K562 (cell line): ENCODE measurements around the gene DOCK4. TPM values are rescaled to one million over a fixed set of nuclear protein-coding genes. Genes with fewer than 3 reads are reported as not detected.

Experiments used
- ATAC-seq: fragments of 200-7000 bp; cut with Tn5 transposase; 3 replicates; pipeline ENCODE4 v1.9.1; 2020; ENCODE audit warnings: moderate library complexity
- BruUV-seq: library from RNA; stranded (reverse); fragments of 400-500 nt; replicated peaks from 2 replicates; lab custom pipeline; 2021; lab: Mats Ljungman, UMichigan
- CTCF ChIA-PET: fragments of 300-600 bp; formaldehyde crosslinking; extraction: SDS; loops from one replicate; lab custom pipeline; 2021; ENCODE audit warnings: low intra/inter-chr PET ratio; lab: Yijun Ruan, JAX
- POLR2A ChIA-PET: fragments of 300-600, 350-650 bp; sonication (Branson Sonifier 250); formaldehyde crosslinking; extraction: SDS; loops from one replicate; lab custom pipeline; 2021; ENCODE audit warnings: antibody characterized with exemption, inconsistent platforms; lab: Yijun Ruan, JAX
- DNase-seq, 4 experiments: peaks; one replicate each; pipeline versions ENCODE4 v3.0.0 to v3.0.0-alpha.2; 2011 to 2018; ENCODE audit warnings: low spot score in 3 of 4, mixed read lengths in 3 of 4; ENCODE audit errors: extremely low read depth in 1 of 4
- FAIRE-seq: peaks from 2 replicates; lab custom pipeline; 2011; peaks lifted over from hg19 to GRCh38; lab: Jason Lieb, UNC
- H2AFZ ChIP-seq: 2 replicates; pipeline ENCODE4 v1.6.0; 2011; ENCODE audit warnings: low read depth, low read length, control low read depth, inconsistent platforms
- H3K27ac ChIP-seq: fragments of 200-600 bp; 3 replicates; pipeline ENCODE4 v1.8.0; 2011; ENCODE audit warnings: low read depth, mild to moderate bottlenecking, control low read depth, inconsistent platforms, low read length, moderate library complexity, mixed read lengths; ENCODE audit errors: extremely low read depth
- H3K27me3 ChIP-seq, 2 experiments: fragments of 300-600 bp in 1 of 2; 2 replicates in 1 of 2; 3 replicates in 1 of 2; pipeline versions ENCODE4 v1.6.0 to v1.8.0; 2011; ENCODE audit warnings: inconsistent platforms in 2 of 2, low read length in 2 of 2, mild to moderate bottlenecking in 1 of 2, mixed read lengths in 1 of 2, moderate library complexity in 1 of 2; ENCODE audit not compliant: control insufficient read depth in 2 of 2, insufficient read depth in 2 of 2
- H3K36me3 ChIP-seq: fragments of 300-600 bp; 3 replicates; pipeline ENCODE4 v1.8.0; 2011; ENCODE audit warnings: mild to moderate bottlenecking, low read length, inconsistent platforms; ENCODE audit not compliant: control insufficient read depth, insufficient read depth
- H3K4me1 ChIP-seq, 2 experiments: fragments of 200-600 bp in 1 of 2; replicated peaks in 1 of 2; 2 replicates in 1 of 2; 3 replicates in 1 of 2; pipeline versions ENCODE4 v1.5.1 to v1.8.0; 2011; ENCODE audit warnings: inconsistent platforms in 2 of 2, low read length in 2 of 2, mild to moderate bottlenecking in 1 of 2, mixed read lengths in 1 of 2, moderate library complexity in 1 of 2; ENCODE audit not compliant: control insufficient read depth in 2 of 2, insufficient read depth in 2 of 2
- H3K4me2 ChIP-seq: 2 replicates; pipeline ENCODE4 v1.6.1; 2011; ENCODE audit warnings: low read length, control low read depth, inconsistent platforms, mixed read lengths; ENCODE audit not compliant: insufficient read depth
- H3K4me3 ChIP-seq: fragments of 200-600 bp; sonication (generic), shearing (Covaris generic); 2 replicates; pipeline ENCODE4 v1.5.1; 2016; ENCODE audit warnings: control low read depth, inconsistent platforms
- H3K79me2 ChIP-seq: fragments of 200-600 bp; 3 replicates; pipeline ENCODE4 v1.8.0; 2011; ENCODE audit warnings: low read length, inconsistent platforms; ENCODE audit not compliant: control insufficient read depth, insufficient read depth
- H3K9ac ChIP-seq, 2 experiments: 2 replicates each; pipeline versions ENCODE4 v1.6.0 to v1.6.1; 2011; ENCODE audit warnings: low read depth in 2 of 2, low read length in 2 of 2, control low read depth in 1 of 2, inconsistent platforms in 1 of 2, mild to moderate bottlenecking in 1 of 2, mixed read lengths in 1 of 2; ENCODE audit not compliant: insufficient read depth in 1 of 2
- H3K9me1 ChIP-seq: one replicate; pipeline ENCODE4 v1.6.0; 2011; ENCODE audit warnings: inconsistent platforms, mild to moderate bottlenecking, low read length, moderate library complexity; ENCODE audit not compliant: control insufficient read depth, insufficient read depth
- H3K9me3 ChIP-seq: replicated peaks from 2 replicates; pipeline ENCODE4 v1.5.1; 2011; ENCODE audit warnings: low read depth, low read length, inconsistent platforms; ENCODE audit not compliant: control insufficient read depth, insufficient read depth
- H4K20me1 ChIP-seq: replicated peaks from 2 replicates; pipeline ENCODE4 v1.6.1; 2011; ENCODE audit warnings: low read length, inconsistent platforms, mixed read lengths; ENCODE audit not compliant: control insufficient read depth, insufficient read depth
- PCBP1 ChIP-seq: fragments of 200-400 bp; formaldehyde crosslinking; IDR thresholded peaks from 2 replicates; pipeline ENCODE4 v1.6.1; 2018; ENCODE audit warnings: mild to moderate bottlenecking, low read depth, low read length; ENCODE audit not compliant: poor library complexity, severe bottlenecking
- ZNF766 ChIP-seq: fragments of 200-800 bp; sonication (Bioruptor generic); conservative IDR thresholded peaks from 2 replicates; pipeline ENCODE4 v1.6.1; 2016; ENCODE audit warnings: missing genetic modification characterization, missing compliant biosample characterization
- WGBS: fragments of 100-300 bp; shearing (Covaris generic); methylation state at CpG from one replicate; pipeline ENCODE4 v1.1.6; 2016; ENCODE audit warnings: low coverage, mixed read lengths; ENCODE audit not compliant: insufficient coverage; ENCODE audit errors: missing lambda C conversion rate; 5-methylcytosine and 5-hydroxymethylcytosine counted together
- in situ Hi-C: fragments of 300-500 bp; cut with MboI; formaldehyde crosslinking; loops from 4 replicates; pipeline ENCODE4 v1.15.0; 2018; ENCODE audit warnings: inconsistent platforms, mixed read lengths
- intact Hi-C: fragments of 100-400 bp; cut with micrococcal nuclease; formaldehyde crosslinking; loops from 2 replicates; pipeline ENCODE4 v1.14.2; 2022
- polyA plus RNA-seq, 8 experiments: library from polyadenylated mRNA; depleted of rRNA in 4 of 8; stranded (reverse) in 5 of 8; unstranded in 3 of 8; fragments of >200 nt; fragmentation: Nextera tagmentation in 2 of 8; fragmentation: Illumina TruSeq in 1 of 8; extraction: Ambion mirVana in 2 of 8; extraction: Trizol in 1 of 8; gene quantifications; 2 replicates each; pipeline versions ENCODE4 v1.2.1 to v1.2.3, GENCODE V29; 2011 to 2014; ENCODE audit warnings: inconsistent platforms in 1 of 8, missing spikeins in 1 of 8
- total RNA-seq, 7 experiments: library from RNA; depleted of rRNA in 6 of 7; stranded (reverse); fragments of >200 nt in 6 of 7; fragmentation: Illumina TruSeq in 2 of 7; extraction: Trizol in 2 of 7; gene quantifications; 2 replicates each; pipeline versions ENCODE4 v1.2.1 to v1.2.3, GENCODE V29; 2011 to 2021; ENCODE audit warnings: low replicate concordance in 1 of 7
- TF ChIP-seq, protein P1 (sequence below), 3 experiments: fragments of 200-800 bp in 1 of 3; fragments of 250-450 bp in 1 of 3; fragments of 450-650 bp in 1 of 3; sonication (Bioruptor Pico) in 1 of 3; sonication (Bioruptor generic) in 1 of 3; formaldehyde crosslinking in 1 of 3; IDR thresholded peaks; 2 replicates each; pipeline versions ENCODE4 v1.6.1 to v1.8.0; 2016 to 2022; ENCODE audit warnings: mild to moderate bottlenecking in 2 of 3, missing genetic modification characterization in 2 of 3, missing compliant biosample characterization in 1 of 3, moderate library complexity in 1 of 3

DOCK4 gene
- total and polyA plus RNA-seq, 9 of the 15 experiments (the other 6 are each of a cell fraction or from before 2014, with no cell fraction given): 0.42 to 5.7 (median 2.3) TPM

DNA sequence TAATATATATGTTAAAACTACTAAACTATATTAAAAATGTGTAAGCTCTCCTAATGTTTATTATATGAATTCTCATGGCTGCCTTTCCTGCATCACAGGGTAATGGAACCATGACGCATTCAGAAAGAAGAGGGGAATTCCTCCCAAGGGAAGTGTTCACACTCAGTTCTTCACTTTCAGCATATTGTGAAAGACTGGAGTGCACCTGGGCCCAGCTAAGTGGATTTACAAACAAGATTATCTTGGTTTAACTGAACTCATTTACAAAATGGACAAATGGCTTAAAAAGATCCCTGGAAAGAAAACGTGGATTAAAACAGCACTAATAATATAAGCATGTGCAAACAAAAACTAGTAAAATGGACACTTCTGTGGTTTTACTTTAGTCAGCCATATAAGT, 149.8 kb downstream of the DOCK4 start:
- intact Hi-C loops (no loop called here), in situ Hi-C loops (no loop called here)
- POLR2A ChIA-PET: interaction anchor here (1.7 kb wide), 1 partner anchor 9 kb away, joined by 4 read pairs; no protein-coding TSS in a partner anchor
- no peak overlapping the region for H3K4me2 ChIP-seq
- TF ChIP-seq ZNF766 (CRISPR knock-in tag) (no peak), PCBP1 (no peak)
- TF ChIP-seq, protein P1, sequence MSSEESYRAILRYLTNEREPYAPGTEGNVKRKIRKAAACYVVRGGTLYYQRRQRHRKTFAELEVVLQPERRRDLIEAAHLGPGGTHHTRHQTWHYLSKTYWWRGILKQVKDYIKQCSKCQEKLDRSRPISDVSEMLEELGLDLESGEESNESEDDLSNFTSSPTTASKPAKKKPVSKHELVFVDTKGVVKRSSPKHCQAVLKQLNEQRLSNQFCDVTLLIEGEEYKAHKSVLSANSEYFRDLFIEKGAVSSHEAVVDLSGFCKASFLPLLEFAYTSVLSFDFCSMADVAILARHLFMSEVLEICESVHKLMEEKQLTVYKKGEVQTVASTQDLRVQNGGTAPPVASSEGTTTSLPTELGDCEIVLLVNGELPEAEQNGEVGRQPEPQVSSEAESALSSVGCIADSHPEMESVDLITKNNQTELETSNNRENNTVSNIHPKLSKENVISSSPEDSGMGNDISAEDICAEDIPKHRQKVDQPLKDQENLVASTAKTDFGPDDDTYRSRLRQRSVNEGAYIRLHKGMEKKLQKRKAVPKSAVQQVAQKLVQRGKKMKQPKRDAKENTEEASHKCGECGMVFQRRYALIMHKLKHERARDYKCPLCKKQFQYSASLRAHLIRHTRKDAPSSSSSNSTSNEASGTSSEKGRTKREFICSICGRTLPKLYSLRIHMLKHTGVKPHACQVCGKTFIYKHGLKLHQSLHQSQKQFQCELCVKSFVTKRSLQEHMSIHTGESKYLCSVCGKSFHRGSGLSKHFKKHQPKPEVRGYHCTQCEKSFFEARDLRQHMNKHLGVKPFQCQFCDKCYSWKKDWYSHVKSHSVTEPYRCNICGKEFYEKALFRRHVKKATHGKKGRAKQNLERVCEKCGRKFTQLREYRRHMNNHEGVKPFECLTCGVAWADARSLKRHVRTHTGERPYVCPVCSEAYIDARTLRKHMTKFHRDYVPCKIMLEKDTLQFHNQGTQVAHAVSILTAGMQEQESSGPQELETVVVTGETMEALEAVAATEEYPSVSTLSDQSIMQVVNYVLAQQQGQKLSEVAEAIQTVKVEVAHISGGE (CRISPR knock-in tag; IDR thresholded peaks at IDR 0.05): no peak
- no peak overlapping the region for H3K27ac ChIP-seq
- H3K4me1 ChIP-seq: no peaks in the 10 kb centered on the region
- no peak overlapping the region for H3K9ac ChIP-seq
- CTCF ChIA-PET: no interaction called here
- FAIRE-seq (no peak), DNase-seq (no peak), ATAC-seq (no peak)
- peaks cover 0 to 5% of the 10 kb centered on the region in 2 experiments; a peak in 2 of 5 replicates for H3K27me3 ChIP-seq
- H3K9me1 ChIP-seq: no peaks in the 10 kb centered on the region
- H3K4me3 ChIP-seq: no peak overlapping the region
- no peak overlapping the region for H2AFZ ChIP-seq
- no peaks in the 10 kb centered on the region for H3K36me3 ChIP-seq
- H3K79me2 ChIP-seq: no peaks in the 10 kb centered on the region
- no TSS peak for BruUV-seq
- H4K20me1 ChIP-seq: no peaks in the 10 kb centered on the region
- H3K9me3 ChIP-seq: no peaks in the 10 kb centered on the region
- WGBS: 0% methylated on average over 2 of the region's 2 CpGs
